Testis (tissue), 3 donors: ENCODE data around the gene XNDC1N. TPM values are rescaled to one million over a fixed set of nuclear protein-coding genes. Genes with fewer than 3 reads are reported as not detected.
A peak's percentile ranks its signal among the peaks of the same experiment; 100 is the strongest.

ENCODE experiments used
- DNase-seq: peaks from one replicate; pipeline ENCODE4 v3.0.0-alpha.2; 2019
- H3K27ac ChIP-seq, 2 donors: fragments of 200-600 bp; sonication (generic); one replicate each; pipeline ENCODE4 v1.5.1; 2019
- H3K27me3 ChIP-seq: fragments of 200-600 bp; sonication (generic); one replicate; pipeline ENCODE4 v1.5.1; 2019
- H3K36me3 ChIP-seq: fragments of 200-600 bp; sonication (generic); one replicate; pipeline ENCODE4 v1.5.1; 2017; ENCODE audit warnings: low read depth; ENCODE audit errors: missing control alignments
- H3K4me1 ChIP-seq: fragments of 200-600 bp; sonication (generic); one replicate; pipeline ENCODE4 v1.5.1; 2019
- H3K4me3 ChIP-seq, 2 donors: fragments of 200-600 bp; sonication (generic); one replicate each; pipeline ENCODE4 v1.5.1; 2017 to 2019
- H3K9me3 ChIP-seq: fragments of 200-600 bp; sonication (generic); one replicate; pipeline ENCODE4 v1.5.1; 2017
- POLR2A ChIP-seq: fragments of 450-650 bp; IDR thresholded peaks from one replicate; pipeline ENCODE4 v1.6.1; 2017; ENCODE audit warnings: antibody characterized with exemption, mild to moderate bottlenecking, moderate library complexity
- WGBS, 2 donors: methylation state at CpG; one replicate each; pipeline ENCODE4 v1.1.5; 2018; 5-methylcytosine and 5-hydroxymethylcytosine counted together
- intact Hi-C: fragments of 100-400 bp; cut with DNase I; formaldehyde crosslinking; loops from one replicate; pipeline ENCODE4 v1.15.1; 2023; ENCODE audit warnings: low total_unique reads
- polyA plus RNA-seq: library from polyadenylated mRNA; stranded (reverse); fragments of 350-450 nt; fragmentation: Illumina TruSeq; extraction: RNeasy Lipid Tissue Mini Kit (QIAGEN cat#74804); gene quantifications from one replicate; pipeline ENCODE4 v1.2.3, GENCODE V29; 2014; ENCODE audit warnings: low read depth, low replicate concordance; ENCODE audit not compliant: insufficient read depth
- total RNA-seq, 2 donors: library from RNA; depleted of rRNA; stranded (reverse); fragments of >200 nt; gene quantifications; one replicate each; pipeline ENCODE4 v1.2.3, GENCODE V29; 2016
- TF ChIP-seq, protein P1 (sequence below), 3 experiments: fragments of 450-650 bp in 2 of 3; fragments of 200-600 bp in 1 of 3; sonication (generic) in 1 of 3; IDR thresholded peaks; one replicate each; pipeline ENCODE4 v1.5.1; 2016 to 2019; ENCODE audit warnings: antibody characterized with exemption in 3 of 3, mild to moderate bottlenecking in 2 of 3, moderate library complexity in 1 of 3

XNDC1N gene
- total and polyA plus RNA-seq, 3 donors from 2014 or later, result 5.0 to 14.5 (median 9.0) TPM

DNA sequence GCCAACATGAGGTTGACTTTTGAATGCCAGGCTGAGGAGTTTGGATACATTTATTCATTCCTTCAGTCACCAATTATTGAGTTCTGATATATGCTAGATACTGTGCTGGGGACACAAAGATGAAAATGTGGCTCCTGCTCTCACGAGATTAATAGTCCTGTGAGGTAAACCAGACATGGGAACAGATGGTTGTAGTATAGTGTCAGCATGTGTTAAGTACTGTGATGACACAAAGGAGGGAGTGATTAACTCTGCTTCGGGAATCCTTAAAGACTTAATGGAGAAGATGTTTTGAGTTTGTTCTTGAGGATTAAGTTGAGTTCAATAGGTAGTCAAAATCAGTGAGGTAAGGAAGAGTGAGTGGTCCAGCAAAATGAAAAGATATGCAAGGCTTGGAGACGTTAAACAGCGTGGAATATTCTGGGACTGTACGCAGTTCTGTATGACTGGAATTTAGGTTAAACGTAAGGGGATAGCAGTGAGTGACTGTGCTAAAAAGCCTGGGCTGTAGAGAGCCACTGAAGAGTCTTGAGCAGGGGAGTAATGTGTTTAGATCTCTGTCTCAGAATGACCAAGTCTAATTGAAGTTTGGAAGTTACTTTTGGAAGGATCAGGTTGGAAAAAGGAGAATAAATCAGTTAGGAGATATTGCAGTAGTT lies 12.3 kb upstream of the XNDC1N start:
- Histone ChIP-seq H3K27ac (no peak overlapping the region), H3K36me3 (no peaks in the 10 kb centered on the region), H3K9me3 (no peaks in the 10 kb centered on the region), H3K4me3 (no peak overlapping the region), H3K4me1 (peaks cover 15% of the 10 kb centered on the region), H3K27me3 (no peaks in the 10 kb centered on the region)
- DNase-seq, result no peak
- WGBS, 2 donors, result 85 to 88% methylated on average over 6 of the region's 6 CpGs
- intact Hi-C loops, result no loop called here
- no peak for TF ChIP-seq POLR2A
- TF ChIP-seq, protein P1, sequence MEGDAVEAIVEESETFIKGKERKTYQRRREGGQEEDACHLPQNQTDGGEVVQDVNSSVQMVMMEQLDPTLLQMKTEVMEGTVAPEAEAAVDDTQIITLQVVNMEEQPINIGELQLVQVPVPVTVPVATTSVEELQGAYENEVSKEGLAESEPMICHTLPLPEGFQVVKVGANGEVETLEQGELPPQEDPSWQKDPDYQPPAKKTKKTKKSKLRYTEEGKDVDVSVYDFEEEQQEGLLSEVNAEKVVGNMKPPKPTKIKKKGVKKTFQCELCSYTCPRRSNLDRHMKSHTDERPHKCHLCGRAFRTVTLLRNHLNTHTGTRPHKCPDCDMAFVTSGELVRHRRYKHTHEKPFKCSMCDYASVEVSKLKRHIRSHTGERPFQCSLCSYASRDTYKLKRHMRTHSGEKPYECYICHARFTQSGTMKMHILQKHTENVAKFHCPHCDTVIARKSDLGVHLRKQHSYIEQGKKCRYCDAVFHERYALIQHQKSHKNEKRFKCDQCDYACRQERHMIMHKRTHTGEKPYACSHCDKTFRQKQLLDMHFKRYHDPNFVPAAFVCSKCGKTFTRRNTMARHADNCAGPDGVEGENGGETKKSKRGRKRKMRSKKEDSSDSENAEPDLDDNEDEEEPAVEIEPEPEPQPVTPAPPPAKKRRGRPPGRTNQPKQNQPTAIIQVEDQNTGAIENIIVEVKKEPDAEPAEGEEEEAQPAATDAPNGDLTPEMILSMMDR (IDR thresholded peaks at IDR 0.05), result no peak

DNA sequence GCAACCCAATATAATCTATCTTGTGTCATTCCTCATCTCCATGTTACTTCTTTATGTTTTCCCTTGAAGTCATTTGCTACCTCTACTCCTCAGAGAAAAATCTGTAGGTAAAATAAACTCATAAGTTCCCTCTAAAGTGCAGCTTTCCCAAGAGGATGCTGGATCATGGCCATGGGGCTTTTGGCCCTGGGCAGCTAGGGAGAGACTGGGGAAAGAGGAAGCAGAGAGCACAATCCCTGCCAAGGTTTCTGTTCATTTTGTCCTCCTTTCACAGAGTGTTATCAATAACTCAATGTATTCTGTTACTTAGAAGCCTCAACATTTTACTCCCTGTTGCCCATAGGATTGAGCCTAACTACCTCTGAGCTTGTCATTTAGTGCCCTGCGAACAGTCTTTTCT lies 9.4 kb upstream of the XNDC1N start:
- DNase-seq, result peak; percentile 43
- Histone ChIP-seq H3K36me3 (no peaks in the 10 kb centered on the region), H3K4me1 (peaks cover 18% of the 10 kb centered on the region), H3K4me3 (no peak overlapping the region), H3K9me3 (no peaks in the 10 kb centered on the region), H3K27me3 (no peaks in the 10 kb centered on the region), H3K27ac (peak overlapping the region in 1 of 2 donors; percentile 46)
- intact Hi-C loops, result no loop called here
- no peak for TF ChIP-seq POLR2A
- WGBS, 2 donors, result 50 to 77% methylated on average over 1 of the region's 1 CpG

DNA sequence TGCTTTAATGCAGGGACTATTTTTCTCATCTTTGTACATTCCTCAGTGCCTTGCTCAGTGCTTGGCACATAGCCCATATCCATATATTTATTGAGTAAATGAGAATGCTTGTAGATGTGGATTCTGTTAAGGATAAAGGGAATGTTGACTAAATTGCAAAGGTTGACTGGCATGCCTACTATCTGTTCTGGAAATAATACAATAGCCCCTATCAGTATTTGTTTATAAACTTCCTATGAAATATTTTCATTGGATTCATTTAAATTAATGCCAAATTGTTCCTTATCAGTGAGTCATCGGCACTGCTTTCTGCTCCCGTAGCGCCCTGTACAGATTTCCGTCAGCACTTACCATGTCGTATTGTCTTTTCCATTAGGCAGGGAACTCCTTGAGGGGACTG lies 8.4 kb upstream of the XNDC1N start:
- no peak overlapping the region for H3K27ac ChIP-seq
- TF ChIP-seq POLR2A, result no peak
- TF ChIP-seq, protein P1 (IDR thresholded peaks at IDR 0.05), result no peak
- no peaks in the 10 kb centered on the region for H3K9me3 ChIP-seq
- peaks cover 18% of the 10 kb centered on the region for H3K4me1 ChIP-seq
- H3K4me3 ChIP-seq, result no peak overlapping the region
- 42 to 58% methylated on average over 5 of the region's 5 CpGs for WGBS, 2 donors
- H3K36me3 ChIP-seq, result no peaks in the 10 kb centered on the region
- DNase-seq, result no peak
- no peaks in the 10 kb centered on the region for H3K27me3 ChIP-seq
- intact Hi-C loops, result no loop called here

DNA sequence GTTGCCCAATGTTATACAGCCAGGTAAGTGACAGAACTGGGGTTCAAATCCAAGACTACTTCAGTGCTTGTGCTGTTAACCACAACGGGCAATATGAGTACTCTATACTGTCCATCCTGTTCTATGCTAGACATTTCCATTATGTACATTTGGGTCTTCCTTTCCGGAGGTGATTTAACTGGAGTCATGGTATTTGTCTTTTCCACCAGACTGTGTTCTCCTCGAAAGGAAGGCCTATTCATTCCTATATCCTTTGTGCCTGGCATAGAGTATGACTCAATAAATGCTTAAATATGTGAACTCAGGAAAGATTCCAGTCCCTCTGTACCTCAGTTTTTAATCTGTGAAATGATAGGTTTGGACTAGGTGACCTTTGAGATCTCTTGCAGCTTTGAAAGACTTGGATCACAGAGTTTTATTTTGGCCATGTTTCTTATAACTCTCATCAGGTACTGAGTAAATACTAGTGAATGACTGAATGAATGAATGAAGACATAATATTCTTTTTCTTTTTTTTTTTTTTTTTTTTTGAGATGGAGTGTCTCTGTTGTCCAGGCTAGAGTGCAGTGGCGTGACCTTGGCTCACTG lies 7.0 kb upstream of the XNDC1N start:
- TF ChIP-seq POLR2A, result no peak
- TF ChIP-seq, protein P1 (IDR thresholded peaks at IDR 0.05), result no peak
- Histone ChIP-seq H3K27me3 (no peaks in the 10 kb centered on the region), H3K36me3 (no peaks in the 10 kb centered on the region), H3K4me1 (peaks cover 23% of the 10 kb centered on the region), H3K4me3 (no peak overlapping the region), H3K27ac (no peak overlapping the region), H3K9me3 (no peaks in the 10 kb centered on the region)
- intact Hi-C loops, result no loop called here
- 87 to 89% methylated on average over 4 of the region's 4 CpGs for WGBS, 2 donors
- DNase-seq, result no peak

DNA sequence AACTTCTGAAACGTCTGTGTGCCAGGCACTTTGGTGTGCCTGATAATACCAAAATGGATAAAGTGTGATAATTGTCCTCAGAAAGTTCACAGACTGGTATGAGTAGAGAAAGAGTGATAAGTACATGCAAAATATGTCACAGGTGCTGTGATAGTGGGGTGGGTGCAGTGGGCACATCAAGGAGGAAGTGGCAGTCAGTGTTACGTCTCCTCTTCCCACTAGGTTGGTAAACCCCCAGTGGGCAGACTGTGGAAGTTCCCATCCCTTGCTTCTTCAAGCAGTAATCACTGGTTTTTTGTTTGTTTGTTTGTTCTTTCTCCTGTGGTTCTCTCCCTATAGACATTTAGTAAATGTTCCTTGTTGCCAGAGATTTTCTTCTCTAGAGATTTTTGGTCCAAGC lies 5.8 kb upstream of the XNDC1N start:
- no peak overlapping the region for H3K27ac ChIP-seq
- no peaks in the 10 kb centered on the region for H3K27me3 ChIP-seq
- no peak overlapping the region for H3K4me3 ChIP-seq
- intact Hi-C loops, result no loop called here
- WGBS, 2 donors, result 54 to 68% methylated on average over 2 of the region's 2 CpGs
- TF ChIP-seq, protein P1 (IDR thresholded peaks at IDR 0.05), result no peak
- TF ChIP-seq POLR2A, result no peak
- H3K4me1 ChIP-seq, result peaks cover 31% of the 10 kb centered on the region
- no peaks in the 10 kb centered on the region for H3K36me3 ChIP-seq
- H3K9me3 ChIP-seq, result no peaks in the 10 kb centered on the region
- DNase-seq, result no peak
